Measurements from ENCODE around the gene COX5A. TPM values are rescaled to one million over a fixed set of nuclear protein-coding genes. Genes with fewer than 3 reads are reported as not detected.

COX5A gene
- total RNA-seq = 83.5 and 88.3 TPM in 2 replicates

GRCh38 chr15:74937590-74938371 is at the start of gene COX5A:
Gene COX5A (minus strand): TSS chr15:74938073. CDS start chr15:74938014, 59 bp downstream.

DNA sequence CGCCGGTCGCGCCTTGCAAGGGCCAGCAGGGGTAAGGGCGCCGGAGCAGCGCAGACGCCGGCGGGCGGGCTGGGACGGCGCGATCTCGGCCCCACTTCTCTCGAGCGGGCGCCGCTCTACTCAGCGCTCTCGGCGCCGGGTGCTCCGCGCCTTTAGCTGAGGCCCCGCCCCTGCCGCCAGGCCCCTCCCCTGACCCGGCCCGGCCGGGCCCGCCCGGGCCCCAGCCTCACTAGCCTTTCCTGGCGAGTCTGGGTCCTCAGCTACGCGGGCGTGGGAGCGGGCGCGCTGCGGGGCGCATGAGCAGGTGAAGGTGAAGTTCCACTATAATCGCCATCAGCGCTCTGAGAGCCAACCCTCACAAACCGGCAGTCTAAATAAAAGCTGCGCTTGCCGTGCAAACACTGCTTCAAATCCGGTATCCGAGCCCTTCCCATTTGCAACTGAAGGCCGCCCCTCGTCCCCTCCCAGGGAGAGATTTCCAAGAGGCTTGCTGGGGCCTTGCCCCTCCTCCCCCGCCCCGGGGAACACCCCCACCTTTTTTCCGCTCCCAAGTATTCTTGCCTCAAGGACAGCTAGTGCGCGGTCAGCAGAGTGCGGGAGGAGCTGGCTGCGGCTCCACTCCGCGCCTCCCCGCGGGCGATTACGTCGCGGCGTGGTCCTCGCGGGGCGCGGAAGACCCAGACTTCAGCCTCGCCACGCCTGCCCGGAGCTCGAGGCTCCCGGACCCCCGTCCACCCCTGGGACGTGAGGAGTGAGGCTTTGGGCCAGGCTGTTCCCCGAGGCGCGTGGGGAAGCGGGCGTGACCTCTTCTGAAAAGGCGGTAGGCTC is 19.0 kb upstream of the COX5A start, which contains the start of gene RPP25:
RPP25 (minus strand) TSS at position 125 of the 828 bp plus-strand sequence. CDS start 189 bp downstream, outside the sequence.

DNA sequence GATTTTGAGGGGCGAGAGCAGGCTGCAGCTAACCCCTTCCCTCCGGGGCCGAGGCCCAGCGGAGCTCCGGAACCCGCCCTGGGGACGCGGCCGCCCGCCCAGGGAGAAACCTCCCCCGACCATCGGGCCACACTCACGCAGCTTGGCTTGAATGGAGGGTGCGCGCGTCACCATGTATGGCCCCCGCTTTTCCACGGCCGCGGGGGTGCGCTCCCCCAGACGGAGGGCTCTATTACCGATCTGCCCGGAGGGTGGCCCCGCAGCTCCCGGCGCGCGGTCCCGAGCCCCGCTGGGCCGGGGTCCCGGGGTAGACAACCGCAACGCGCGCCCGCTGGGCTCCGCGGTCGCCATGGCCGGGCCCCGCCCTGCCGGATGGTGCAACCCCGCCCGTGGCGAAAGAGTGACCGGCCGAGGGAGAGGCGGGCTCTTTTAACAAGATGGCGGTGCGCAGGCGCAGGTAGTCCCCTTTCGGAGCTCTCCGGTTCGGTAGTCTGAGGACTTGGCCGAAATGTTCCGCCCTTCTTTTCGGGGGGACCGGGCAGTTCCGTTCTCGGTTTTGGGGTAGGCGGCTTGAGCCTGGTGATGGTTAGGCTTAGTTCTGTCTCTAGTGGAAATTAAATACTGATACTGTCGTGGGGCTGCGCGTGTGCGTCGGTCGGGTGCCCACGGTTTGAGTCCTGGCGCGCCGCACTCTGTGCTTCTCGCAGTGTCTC is 31.3 kb downstream of the COX5A start, which contains the start of gene FAM219B:
FAM219B (minus strand) TSS at position 402 of the 713 bp plus-strand sequence; CDS start at position 351, 51 bp downstream.

GRCh38 chr15:74889883-74890664 is 47.8 kb downstream of the COX5A start, which contains the start of gene MPI:
Gene MPI (plus strand): TSS chr15:74890042. CDS start chr15:74890074, 32 bp downstream.

DNA sequence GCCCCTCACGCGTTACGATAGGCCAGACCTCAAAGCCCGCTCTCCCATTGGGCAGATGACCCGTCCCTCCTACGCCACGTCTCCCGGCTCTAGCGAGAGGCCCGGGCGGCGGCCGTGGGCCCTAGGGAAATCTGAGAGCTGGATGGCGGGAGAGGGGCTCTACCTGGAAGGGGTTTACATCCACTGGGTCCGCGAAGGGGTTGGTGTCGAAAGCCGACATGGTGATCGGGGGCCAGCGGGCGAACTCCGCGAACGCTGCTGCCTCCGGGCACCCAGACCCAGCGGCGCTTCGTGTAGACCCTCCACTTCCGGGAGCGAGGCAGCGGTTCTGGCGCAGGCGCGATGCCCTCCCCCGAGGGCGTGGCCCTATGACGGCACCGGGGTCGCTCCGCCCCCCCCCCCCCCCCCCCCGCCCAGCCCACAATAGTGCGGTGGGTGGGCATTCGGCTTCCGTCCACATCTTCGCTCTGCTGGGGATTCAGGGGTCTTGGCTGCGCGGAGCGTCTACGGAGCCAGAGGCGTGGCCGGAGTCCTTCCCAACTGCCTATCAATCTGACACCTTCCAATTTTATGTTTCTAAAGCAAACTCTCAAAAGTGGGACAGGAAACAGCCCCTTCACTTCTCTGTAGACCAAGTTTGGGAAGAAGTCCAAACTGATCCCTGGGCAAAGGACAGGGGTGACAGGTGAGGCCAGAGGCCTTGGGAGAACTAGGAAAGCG is 64.7 kb downstream of the COX5A start, which contains the start of gene SCAMP2:
SCAMP2 (minus strand) TSS at position 330 of the 720 bp plus-strand sequence; CDS start at position 220, 110 bp downstream.

Small RNA genes lying within 50 kb of the gene (small RNA-seq; reads per million reads assigned to genes)
- gene RF00019 = not detected

Other genes with a start within 250 kb of the COX5A start
- 18.3 and 20.1 TPM in 2 replicates for gene EDC3, start 242.0 kb downstream of the COX5A start, total RNA-seq
- gene CYP1A1, start 212.5 kb downstream of the COX5A start, total RNA-seq = 0.93 and 4.5 TPM in 2 replicates
- gene CYP1A2, start 189.2 kb downstream of the COX5A start, total RNA-seq = not detected in 2 replicates
- gene CSK, start 156.0 kb downstream of the COX5A start, total RNA-seq = 37.5 and 47.6 TPM in 2 replicates
- gene LMAN1L, start 125.2 kb downstream of the COX5A start, total RNA-seq = under 0.01 and 0.07 TPM in 2 replicates
- not detected in 2 replicates for gene CPLX3, start 111.4 kb downstream of the COX5A start, total RNA-seq
- gene ULK3, start 94.9 kb downstream of the COX5A start, total RNA-seq = 23.4 and 23.8 TPM in 2 replicates
- 32.3 and 36.0 TPM in 2 replicates for gene SCAMP2, start 64.7 kb downstream of the COX5A start, total RNA-seq
- gene MPI, start 48.0 kb downstream of the COX5A start, total RNA-seq = 55.3 and 71.4 TPM in 2 replicates
- 36.8 and 37.6 TPM in 2 replicates for gene FAM219B, start 31.2 kb downstream of the COX5A start, total RNA-seq
- 16.2 and 20.9 TPM in 2 replicates for gene RPP25, start 18.7 kb upstream of the COX5A start, total RNA-seq
- 8.2 and 16.9 TPM in 2 replicates for gene SCAMP5, start 57.5 kb upstream of the COX5A start, total RNA-seq
- 9.8 and 11.2 TPM in 2 replicates for gene PPCDC, start 85.5 kb upstream of the COX5A start, total RNA-seq